Measurements from ENCODE around the gene RCAN2.

The RCAN2 gene

DNA sequence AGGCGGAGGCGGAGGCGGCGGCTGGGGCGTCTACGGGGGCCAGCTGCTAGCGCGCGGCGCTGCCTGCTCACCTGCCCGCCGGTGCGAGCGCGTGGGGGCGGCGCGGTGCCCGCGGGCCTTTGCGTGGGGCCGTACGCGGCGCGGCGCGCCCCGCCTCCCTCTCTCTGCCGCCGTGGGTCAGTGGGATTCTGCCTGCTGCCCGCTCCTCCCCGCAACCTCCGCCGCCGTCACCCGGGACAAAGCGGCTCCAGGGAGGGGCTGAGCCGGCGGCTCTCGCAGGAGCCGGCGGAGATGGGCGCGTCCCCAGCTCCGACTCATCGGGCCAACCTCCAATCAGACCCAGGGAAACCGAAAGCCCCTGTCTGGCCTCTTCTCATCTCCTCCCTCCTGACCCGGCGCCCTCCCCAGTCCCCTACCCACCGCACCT lies at the start of gene RCAN2:
Gene RCAN2 (minus strand): TSS at position 249 of the 427 bp plus-strand sequence.
- DNase-seq = no peak

DNA sequence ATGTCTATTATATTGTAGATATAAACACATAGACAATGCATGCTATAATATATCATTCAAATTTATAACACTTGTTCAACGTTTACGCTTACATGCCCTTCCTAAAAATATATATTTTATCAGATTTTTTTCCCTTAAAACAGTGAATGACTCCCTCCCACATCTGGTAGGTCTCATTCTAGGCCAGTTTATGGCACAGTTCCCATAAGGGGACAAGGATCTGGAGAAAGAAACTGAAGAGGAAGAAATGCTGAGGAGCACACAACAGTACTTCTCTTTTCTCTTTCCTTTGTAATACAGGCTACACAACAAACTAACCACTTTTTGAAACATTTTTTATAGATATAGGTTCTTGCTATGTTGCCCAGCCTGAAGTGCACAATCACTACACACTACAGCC lies 48.6 kb upstream of the RCAN2 start:
- no peak for DNase-seq

DNA sequence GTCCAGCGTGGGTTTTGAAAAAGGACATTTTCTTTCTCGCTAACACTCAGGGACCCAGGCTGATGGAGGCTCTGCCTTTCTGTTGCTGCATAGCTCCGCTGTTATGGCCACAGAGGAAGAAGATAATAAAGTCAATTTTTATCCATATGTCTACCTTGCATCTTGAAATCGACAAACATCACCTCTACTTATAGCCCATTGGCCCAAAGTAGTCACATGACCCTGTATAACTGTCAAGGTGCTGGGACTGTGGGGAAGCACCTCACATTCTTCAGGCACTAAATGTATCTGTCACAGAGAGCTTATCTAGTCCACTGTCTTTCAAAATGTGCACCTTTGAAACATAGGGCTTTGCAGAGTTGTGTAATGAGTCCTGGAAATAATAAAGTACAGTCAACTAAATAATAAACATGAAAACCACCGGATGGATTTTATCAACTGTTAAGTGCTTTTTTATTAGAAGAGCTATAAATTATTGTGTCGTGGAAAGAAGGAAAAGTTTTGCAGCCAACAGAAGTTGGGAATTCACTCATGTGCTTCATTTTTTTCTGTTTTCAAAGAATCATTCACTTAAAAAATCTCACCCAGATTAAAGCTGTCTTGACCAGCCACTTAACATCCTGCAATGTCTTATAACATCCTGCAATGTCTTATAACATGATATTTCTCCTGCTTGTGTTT lies 47.7 kb upstream of the RCAN2 start:
- no peak for DNase-seq

DNA sequence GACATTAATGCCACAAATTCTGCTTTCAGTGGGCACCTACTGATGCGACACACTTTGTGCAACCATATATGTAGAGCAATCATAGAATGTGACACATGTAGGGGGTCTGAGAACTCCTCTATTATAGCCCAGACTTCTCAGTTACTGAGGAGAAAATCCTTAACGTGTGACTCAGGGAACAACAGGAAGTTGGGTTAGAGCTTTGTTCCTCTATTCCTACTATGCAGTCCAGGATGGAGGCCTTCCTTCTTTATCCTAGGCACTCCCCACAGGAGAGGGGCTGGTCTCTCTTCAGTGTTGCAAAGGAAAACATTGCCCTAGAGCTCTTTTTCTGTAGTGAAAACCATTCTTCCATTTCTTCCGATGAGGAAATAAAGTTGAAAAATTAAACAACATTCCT lies 39.6 kb upstream of the RCAN2 start:
- DNase-seq = no peak

DNA sequence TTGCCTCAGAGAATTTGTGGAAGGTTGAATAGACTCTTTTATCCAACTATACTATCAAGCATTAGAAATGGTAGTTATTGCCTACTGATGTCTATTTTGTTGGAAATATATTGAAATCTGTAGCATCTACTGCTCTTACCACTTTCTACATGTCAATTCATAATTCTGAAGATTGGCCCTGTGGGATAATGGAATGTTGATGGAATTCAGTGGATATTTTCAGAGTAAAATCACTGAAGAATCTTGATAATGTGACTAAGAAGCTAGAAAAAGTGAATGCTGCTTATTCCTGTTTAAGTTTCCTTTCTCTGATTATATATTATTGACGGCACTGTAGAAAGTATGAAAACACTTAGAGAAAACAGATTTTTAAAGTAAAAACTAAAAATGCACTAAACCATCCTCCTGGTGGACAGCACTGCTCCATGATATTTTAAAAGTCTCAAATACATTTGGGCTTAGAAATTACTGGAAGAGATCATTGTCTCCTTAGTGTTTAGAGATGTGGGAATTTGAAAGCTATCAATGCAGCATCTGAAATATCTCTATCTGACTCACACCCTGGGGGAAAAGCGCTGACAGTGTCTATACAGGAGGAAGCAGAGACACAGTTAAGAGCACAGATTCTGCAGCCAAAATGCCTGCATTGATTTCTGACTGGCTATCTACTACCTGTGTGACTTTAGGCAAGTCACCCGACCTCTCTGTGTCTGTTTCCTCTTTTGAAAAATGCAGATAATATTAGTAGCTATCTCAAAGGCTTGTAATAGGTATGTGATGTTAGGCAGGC lies 37.9 kb upstream of the RCAN2 start:
- DNase-seq = no peak

DNA sequence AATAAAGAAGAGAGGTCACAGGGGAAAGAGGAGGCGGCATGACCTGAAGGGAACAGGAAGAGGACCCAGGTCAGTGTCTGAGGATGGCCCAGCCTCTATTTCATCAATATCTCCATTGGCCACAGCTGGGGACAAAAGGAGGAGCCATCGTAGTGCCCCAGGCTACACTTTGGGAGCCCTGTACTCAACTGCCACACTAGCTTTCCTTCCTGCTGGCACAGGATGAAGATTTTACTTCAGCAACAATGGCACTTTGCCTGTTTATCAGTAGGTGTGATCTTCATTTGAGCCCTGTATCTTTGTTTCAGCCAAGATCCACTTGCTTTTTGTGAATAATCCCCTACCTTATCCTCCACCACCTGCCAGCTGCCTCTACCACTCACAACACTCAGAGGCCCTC lies 35.4 kb upstream of the RCAN2 start:
- no peak for DNase-seq

DNA sequence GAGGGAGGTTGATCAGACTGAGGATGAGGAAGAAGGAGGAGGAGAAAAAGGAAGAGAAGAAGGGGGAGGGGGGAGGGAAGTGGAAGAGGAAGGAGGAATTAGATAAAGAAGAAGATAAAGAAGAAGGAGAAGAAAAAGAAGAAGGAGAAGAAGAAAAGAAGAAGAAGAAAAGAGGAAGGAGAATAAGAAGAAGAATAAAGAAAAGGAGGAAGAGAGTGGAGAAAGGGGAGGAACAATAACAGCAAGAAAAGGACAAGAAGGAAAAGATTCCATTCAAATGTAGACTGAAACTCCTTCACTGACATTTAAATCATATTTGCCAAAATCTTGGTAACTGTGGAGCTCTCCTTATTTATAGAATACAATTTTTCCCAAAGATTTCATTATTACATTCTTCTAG lies 34.3 kb upstream of the RCAN2 start:
- no peak for DNase-seq

DNA sequence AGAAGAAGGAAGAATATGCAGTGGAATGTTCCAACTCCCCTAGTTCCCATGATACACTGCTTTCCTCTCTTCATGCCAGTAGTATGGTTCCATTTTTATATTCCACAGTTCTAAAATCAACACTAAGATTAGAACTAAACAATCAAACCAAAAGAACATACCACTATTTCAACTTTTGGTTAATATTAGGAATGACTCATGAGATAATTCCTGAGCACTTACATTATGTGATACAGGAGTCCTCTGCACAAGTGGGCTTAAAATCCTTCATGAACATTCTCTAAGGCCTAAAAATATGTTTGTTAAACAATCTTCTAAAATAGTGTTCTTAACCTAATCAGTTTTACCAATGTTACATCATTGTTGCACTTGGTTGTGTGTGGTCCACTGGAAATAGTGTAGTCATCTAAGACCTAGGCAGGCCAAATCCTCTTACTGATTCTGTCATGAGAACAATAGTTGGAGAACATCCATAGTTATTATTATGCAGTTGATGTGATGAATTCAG lies 30.3 kb upstream of the RCAN2 start:
- DNase-seq = no peak

DNA sequence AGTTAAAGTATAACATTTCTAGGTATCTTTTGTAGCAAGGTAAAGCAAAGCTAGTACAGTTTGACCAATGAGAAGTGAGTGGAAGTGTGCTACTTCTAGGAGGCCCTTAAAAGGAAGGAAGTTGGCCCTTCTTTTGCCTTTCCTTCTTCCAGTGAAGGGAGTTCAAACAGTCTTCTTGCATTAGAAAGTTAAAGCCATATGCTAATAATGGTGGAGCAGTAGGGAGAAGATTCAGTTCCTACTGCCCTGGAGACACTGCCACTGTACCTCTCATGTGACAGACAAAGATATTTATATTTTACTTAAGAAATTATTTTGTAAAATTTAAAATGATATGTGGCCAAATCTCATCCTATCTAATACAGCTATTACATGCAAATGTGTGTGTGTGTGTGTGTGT lies 26.0 kb upstream of the RCAN2 start:
- no peak for DNase-seq

DNA sequence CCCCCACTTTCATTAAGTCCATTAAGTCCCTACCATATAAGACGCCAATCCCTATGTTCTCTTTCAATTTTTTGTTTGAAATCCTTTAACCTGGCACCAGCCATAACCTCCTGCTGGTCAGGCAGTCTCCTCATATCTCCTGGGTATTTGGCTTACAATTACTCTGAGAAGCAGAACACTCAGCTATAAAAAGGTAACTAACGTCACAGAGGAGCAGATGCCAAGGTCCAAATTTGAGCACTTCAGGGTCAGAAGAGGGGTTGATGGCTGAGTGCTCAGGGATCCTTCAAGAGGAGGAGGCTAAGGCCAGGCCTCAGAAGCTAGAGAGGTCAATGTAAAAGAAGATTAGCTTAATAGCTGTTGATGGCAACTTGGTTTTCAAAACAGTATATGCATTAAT lies 22.3 kb upstream of the RCAN2 start:
- DNase-seq = no peak

DNA sequence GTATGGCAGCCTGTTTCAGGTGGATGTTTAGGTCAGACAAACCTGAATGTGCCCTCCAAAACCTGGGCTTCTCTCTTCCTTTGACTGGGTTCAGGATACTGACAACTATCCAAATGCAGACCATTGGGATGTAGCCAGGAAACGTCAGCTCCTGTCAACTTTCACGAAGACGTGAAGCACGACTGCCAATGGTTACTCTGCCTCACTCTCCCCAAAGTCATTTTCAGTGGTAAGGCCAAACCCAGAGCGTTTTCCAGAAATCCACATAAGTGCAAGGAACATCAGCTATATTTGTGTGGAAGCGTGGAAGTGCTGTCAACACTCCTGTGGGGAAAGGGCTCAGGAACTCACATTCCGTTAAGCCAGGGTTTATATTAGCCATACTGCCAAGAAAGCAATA lies 20.1 kb upstream of the RCAN2 start:
- no peak for DNase-seq

DNA sequence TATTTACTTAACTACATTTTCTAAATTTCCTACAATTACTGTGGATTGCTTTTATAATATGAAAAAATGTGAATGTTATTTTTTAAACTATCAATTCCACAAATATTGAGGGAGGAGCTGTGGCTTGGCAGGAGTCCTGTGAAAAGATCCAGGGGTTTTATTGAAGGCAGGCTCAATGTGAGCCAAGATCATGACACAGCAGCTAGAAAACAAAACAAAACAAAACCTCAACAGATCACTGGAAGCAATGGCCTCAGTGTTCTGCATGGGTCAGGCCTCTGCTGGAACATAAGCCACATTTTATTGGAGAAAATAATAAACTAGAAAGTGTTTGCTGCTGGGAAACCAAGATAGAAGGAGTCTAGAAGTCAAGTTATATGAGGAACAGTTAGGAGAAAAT lies 19.4 kb upstream of the RCAN2 start:
- DNase-seq = no peak

DNA sequence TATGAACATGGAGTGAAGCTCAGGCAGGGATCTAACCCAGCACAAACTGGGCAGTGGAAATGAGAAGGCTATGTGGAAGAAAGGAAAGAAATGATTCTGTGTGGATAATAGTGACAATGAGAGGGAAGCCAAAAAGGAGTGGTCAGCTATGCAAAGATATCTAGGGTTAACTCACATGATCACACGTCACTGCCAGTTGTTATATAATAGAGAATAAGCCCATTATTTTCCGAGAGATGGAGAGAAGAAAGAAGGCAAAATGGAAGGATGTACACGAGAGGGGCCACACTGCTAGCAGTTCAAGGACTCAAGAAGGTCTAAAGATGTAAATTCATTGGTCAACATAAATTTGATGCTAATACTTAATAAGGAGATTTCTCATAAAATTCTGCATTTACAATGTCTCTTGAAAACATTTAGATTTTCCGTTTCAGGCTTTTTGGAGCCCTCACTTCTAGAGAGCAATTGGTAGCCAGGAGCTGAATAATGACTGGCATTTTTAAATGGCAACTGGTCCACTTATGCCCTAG lies 18.8 kb upstream of the RCAN2 start:
- no peak for DNase-seq

DNA sequence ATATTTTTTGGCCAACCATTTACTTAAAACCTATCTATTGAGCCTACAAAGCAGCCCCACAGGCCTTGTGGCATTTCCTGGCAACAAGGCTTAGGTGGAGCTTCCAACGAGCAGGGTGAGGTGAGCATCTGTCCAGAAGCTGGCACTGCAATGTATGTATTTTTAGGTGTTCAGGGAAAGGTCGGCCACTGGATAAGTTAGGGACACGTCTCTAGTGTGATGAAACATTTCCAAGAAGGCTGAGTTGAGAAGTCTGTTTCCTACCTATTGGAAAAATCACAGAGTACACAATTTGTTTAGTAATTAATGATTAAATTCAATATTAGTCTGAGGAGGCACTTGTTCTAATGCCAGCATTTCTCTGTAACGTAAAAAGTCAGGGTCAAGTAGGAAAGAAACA lies 17.8 kb upstream of the RCAN2 start:
- no peak for DNase-seq

DNA sequence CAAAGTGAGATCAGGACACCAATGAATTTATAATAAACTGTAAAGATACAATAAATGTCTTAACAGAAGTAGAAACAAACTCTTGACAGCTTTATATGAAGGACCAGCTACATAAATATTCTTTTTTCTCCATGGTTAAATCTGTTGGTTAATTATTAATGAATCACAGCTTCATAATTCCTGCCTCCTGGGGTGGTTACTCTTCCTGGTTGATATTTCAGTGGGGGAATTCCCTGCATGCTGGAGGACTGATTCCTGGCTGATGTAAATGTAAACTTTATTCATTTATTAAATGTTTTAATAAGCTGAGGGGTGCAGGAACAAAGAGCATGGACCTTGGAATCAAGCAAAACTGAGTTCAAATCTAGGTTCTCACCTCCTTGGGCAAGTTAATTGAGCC lies 16.2 kb upstream of the RCAN2 start:
- DNase-seq = no peak

DNA sequence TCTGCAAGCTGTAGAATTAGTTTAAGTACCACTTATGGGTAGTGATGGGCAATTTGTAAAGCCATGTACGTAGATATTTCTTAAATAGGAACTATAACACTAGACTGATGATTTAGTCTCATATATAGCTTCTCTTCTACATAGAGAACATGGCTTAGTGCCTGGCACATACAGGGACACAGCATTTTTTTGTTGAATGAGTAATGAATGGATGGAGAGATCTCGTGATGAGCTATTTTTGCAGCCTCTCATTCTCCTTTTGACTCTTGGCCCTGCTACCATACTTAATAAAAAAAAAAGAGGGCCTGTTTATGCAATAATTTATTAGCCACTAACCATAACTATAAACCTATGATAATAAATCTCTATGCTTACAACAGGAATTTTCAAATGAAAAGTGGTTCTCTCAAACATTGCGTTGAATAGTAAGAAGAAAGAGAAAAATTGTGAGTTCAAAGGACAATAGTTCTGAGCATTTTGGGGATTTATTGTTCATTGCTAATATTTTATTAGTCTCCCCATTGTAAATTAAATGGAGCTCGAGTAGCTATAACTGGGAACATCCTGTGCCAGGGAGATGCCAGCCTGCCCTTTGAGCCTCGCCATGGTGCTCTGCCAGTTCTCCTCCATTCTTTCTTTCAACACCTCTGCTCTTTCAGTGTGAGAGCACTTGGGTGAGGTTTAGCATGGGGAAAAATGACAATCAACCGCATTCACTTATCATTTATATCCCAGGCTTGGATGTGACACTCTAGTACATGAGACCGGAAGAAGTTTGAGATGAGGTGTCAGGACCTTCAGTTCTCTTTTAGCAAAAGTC lies 14.7 kb upstream of the RCAN2 start:
- DNase-seq = no peak

DNA sequence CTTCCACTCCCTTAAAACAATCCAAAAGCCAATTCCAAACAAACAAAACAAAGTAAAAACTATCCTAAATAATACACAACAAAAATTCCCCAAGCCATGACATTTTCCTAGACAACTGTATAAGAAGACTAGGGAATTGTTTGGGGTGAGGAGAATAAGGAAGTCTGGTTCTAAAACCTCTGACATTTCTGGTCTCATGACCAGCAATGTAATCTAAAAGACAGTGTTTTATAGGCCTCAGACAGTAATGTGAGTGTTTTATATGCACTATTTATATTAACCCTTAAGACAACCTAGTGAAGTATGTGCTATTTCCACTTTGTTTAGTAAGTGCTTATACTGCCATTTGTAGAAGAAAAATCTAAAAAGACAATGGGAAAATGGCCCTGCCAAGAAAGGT lies 13.0 kb upstream of the RCAN2 start:
- DNase-seq = no peak

DNA sequence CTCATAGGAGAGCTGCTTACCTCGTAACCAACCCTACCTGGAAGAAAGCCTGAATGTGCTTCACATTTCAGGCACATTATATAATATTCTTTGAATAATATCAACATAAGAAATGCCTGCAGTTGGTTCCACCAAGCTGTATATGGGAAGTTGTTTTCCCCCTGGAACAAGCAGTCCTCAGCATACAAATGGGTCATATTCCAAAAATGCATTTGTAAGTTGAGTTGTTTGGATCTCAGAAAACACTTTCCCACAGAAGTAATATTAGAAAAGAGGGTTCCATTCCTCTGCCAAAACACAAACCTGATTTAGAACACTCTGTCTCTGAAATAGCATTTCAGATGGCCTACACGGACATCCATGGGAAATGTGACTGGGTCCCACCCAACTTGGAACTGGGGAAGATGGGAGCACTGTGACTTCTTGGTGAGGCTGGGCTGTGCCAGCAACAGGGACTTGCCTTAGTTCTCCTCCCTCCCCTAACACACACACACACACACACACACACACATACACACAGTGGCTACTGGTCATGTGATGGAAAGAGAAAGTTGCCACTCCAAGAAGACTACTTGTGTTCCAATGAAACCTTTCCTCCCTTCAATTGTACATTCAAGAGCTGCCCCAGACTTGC lies 11.4 kb upstream of the RCAN2 start:
- no peak for DNase-seq

DNA sequence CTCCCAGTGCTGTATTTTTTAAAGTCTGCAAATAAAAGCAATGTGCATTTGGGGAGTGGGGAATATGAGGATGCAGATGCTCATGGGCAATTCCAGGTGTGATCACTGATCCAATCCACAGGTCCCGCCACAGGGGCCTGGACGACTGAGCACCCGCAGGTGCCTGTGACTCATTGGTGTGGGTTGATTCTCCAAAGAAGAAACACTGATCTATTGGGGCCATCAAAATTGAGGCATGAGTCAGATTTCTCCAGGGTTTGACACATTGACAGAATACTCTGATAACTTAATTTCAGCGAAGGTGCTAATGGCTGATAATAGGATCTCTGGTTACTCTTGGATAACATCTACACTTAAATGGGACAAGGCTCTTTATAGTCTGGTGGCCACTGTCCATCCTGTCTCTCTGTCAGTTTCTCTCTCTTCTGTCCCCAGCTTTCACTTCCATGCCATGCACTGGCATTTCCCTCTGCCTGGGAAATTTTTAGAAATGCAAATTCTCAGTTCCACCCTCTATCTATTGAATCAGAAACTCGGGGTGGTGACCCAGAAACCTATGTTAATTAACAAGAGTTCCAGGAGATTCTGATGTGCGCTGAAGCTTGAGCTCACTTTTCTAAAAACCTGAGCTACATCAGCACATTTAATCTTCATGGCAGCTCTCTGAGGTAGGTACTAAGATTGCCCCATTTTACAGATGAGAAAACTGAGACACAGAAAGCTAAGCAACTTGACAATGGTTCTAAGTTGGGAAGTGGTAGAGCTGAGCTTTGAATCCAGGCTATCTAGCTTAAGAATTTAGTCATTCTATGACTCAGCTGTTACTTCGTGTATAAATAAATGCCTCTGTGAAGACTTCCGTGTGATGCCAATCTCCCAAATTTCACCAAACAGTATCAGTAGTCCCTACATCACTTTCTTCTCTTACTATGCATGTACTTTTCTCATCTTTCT lies 10.2 kb upstream of the RCAN2 start:
- DNase-seq = no peak

DNA sequence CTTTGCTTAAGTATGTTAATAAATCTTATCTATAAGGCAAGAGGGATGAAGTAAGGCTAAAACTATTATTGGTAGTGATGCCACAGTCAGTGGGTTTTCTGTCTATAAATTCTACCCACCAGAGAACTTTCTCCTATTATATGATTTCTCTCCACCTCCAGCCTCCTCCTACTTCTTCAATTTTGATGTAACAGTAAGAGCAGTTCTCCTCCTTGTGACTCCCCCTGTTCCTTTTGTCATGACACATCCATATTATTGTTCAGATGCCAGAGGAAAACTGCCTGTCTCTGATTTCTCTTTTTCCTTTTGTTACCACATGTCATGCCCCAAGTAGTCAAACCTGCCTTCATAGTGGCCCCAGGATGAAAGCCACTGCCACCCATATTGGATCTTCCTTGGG lies 9.1 kb upstream of the RCAN2 start:
- DNase-seq = no peak

All from NCI-H1092 treated with DMSO at 0.1 percent for 48 hours (cell line).